ENCODE results near the gene FANCD2OS. TPM values are rescaled to one million over a fixed set of nuclear protein-coding genes. Genes with fewer than 3 reads are reported as not detected.
"Not testable (repeated sequence)": the region's sequence is repeated elsewhere in the genome, so short reads cannot be mapped to it uniquely, and the experiment has no call there.

The FANCD2OS gene
- polyA plus RNA-seq, 1 experiment = not detected

DNA sequence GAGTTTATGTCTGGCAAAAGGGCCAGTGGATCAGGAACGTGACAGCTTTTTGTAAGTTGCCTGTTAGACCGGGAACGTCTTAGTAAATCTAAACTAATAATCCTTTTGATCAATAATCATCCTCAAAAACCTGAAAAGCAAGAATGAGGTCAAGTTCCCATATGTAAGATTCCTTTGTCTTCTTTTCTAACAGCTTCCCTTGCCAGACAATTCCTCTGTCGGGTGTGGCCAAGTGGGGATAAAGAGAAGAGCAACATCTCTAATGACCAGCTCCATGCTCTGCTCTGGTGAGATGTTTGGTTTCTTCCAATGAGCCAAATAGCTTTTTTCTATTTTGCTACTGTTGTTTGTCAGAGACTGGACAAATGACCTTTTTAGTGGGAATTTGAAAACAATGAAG is 19.8 kb downstream of the FANCD2OS start:
- H3K4me3 ChIP-seq (ENCODE audit: low read depth, low read length) = no peak overlapping the region
- DNase-seq (ENCODE audit: low read depth, low spot score) = no peak
- no peaks in the 10 kb centered on the region for H3K9me3 ChIP-seq (ENCODE audit: control insufficient read depth, insufficient read depth, low read length)
- H3K27ac ChIP-seq (ENCODE audit: low read depth, low read length) = no peak overlapping the region
- no peaks in the 10 kb centered on the region for H3K27me3 ChIP-seq (ENCODE audit: control insufficient read depth, insufficient read depth, low read length)
- ChIA-PET POLR2A (no interaction called here), CTCF (no interaction called here)
- TF ChIP-seq, protein P1, sequence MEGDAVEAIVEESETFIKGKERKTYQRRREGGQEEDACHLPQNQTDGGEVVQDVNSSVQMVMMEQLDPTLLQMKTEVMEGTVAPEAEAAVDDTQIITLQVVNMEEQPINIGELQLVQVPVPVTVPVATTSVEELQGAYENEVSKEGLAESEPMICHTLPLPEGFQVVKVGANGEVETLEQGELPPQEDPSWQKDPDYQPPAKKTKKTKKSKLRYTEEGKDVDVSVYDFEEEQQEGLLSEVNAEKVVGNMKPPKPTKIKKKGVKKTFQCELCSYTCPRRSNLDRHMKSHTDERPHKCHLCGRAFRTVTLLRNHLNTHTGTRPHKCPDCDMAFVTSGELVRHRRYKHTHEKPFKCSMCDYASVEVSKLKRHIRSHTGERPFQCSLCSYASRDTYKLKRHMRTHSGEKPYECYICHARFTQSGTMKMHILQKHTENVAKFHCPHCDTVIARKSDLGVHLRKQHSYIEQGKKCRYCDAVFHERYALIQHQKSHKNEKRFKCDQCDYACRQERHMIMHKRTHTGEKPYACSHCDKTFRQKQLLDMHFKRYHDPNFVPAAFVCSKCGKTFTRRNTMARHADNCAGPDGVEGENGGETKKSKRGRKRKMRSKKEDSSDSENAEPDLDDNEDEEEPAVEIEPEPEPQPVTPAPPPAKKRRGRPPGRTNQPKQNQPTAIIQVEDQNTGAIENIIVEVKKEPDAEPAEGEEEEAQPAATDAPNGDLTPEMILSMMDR (IDR thresholded peaks at IDR 0.05; ENCODE audit: low read depth, low read length) = no peak

DNA sequence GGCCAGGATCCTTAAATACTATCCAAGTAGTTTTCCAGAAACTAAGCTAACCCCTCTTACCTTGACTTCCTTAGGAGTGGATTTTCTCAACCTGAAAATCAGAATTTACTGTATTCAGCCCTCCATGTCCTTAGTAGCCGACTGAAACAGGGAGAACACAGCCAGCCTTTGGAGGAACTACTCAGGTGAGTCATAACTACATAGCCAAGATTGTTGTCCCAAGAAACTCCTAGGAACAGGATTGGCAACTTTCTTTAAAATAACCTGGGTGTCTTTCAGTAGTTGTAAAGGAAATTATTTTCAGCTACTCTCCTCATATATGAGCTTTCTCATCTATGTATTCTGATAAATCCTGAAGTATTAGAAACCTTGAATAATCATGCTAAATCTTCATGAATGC is 22.3 kb downstream of the FANCD2OS start:
- Histone ChIP-seq H3K27ac (ENCODE audit: low read depth, low read length) (no peak overlapping the region), H3K27me3 (ENCODE audit: control insufficient read depth, insufficient read depth, low read length) (no peaks in the 10 kb centered on the region), H3K4me3 (ENCODE audit: low read depth, low read length) (no peak overlapping the region), H3K9me3 (ENCODE audit: control insufficient read depth, insufficient read depth, low read length) (no peaks in the 10 kb centered on the region)
- TF ChIP-seq, protein P1 (IDR thresholded peaks at IDR 0.05; ENCODE audit: low read depth, low read length) = no peak
- ChIA-PET CTCF (no interaction called here), POLR2A (interaction anchor here (1.6 kb wide), 1 partner anchor 56 kb away, joined by 3 read pairs; the partner anchor contains the start of gene VHL)
- DNase-seq (ENCODE audit: low read depth, low spot score) = no peak

DNA sequence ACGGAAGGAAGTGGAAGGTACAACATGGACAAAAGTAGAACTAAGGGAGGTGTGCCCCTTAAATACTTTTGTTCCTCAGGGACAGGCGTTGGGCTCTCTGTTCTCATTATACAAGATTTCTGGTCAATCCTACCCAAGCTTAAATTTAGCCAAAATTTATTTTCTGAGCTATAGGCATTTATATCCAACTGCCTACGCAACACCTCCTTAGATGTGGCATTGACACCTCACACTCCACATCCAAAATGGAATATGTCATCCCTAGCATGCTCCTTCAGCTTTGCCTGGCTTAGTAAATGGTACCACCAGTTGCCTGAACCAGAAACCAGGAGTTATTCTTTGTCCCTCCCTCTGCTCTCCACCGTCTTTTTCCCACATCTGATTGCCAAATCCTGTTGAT is 26.2 kb downstream of the FANCD2OS start:
- CTCF ChIA-PET = no interaction called here
- H3K27me3 ChIP-seq (ENCODE audit: control insufficient read depth, insufficient read depth, low read length) = no peaks in the 10 kb centered on the region
- DNase-seq (ENCODE audit: low read depth, low spot score) = no peak
- H3K4me3 ChIP-seq (ENCODE audit: low read depth, low read length) = no peak overlapping the region
- TF ChIP-seq, protein P1 (IDR thresholded peaks at IDR 0.05; ENCODE audit: low read depth, low read length) = no peak
- POLR2A ChIA-PET = no interaction called here
- H3K27ac ChIP-seq (ENCODE audit: low read depth, low read length) = no peak overlapping the region
- H3K9me3 ChIP-seq (ENCODE audit: control insufficient read depth, insufficient read depth, low read length) = no peaks in the 10 kb centered on the region

DNA sequence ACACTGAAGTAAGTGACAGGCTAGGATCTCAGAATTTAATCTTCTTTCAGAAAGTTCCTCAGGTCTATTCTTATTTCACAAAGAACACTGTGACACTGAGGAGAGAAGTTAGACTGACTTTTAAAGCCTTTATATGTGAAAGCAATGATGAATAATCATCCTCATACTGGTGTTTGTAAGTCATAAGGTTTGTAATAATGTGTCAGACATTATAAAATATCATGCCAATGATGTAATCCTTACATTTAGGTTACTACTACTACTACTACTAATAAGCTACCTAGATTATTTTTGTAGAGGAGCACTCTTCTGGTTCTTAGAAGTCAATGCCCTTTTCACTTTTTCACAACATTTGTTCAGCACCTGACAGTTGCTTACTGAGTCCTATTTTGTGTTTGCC is 33.4 kb downstream of the FANCD2OS start:
- CTCF ChIA-PET = no interaction called here
- TF ChIP-seq, protein P1 (IDR thresholded peaks at IDR 0.05; ENCODE audit: low read depth, low read length) = no peak
- no peaks in the 10 kb centered on the region for H3K27me3 ChIP-seq (ENCODE audit: control insufficient read depth, insufficient read depth, low read length)
- H3K4me3 ChIP-seq (ENCODE audit: low read depth, low read length) = no peak overlapping the region
- POLR2A ChIA-PET = interaction anchor here (0.6 kb wide), 1 partner anchor 72 kb away, joined by 5 read pairs; no protein-coding TSS in a partner anchor
- H3K27ac ChIP-seq (ENCODE audit: low read depth, low read length) = no peak overlapping the region
- H3K9me3 ChIP-seq (ENCODE audit: control insufficient read depth, insufficient read depth, low read length) = no peaks in the 10 kb centered on the region
- DNase-seq (ENCODE audit: low read depth, low spot score) = no peak

DNA sequence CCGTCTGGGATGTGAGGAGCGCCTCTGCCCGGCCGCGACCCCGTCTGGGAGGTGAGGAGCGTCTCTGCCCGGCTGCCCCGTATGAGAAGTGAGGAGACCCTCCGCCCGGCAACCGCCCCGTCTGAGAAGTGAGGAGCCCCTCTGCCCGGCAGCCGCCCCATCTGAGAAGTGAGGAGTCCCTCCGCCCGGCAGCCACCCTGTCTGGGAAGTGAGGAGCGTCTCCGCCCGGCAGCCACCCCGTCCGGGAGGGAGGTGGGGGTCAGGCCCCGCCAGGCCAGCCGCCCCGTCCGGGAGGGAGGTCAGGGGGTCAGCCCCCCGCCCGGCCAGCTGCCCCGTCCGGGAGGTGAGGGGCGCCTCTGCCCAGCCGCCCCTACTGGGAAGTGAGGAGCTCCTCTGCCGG is 38.0 kb downstream of the FANCD2OS start:
- CTCF ChIA-PET = not testable (repeated sequence)

DNA sequence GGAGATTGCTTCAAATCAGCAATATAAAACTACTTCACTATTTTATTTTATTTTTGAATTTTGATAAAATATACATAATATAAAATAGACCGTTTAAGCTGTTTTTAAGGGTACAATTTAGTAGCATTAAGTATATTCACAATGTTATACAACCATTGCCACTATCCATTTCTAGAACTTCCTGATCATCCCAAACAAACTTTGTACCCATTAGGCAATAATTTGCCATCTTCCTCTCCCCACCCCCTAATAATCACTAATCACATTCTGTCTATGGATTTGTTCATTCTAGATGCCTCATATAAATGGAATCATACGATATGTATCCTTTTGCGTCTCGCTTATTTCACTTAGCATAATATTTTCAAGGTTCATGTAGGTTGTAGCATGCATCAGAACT is 53.0 kb downstream of the FANCD2OS start:
- TF ChIP-seq, protein P1 (IDR thresholded peaks at IDR 0.05; ENCODE audit: low read depth, low read length) = no peak
- no peaks in the 10 kb centered on the region for H3K27me3 ChIP-seq (ENCODE audit: control insufficient read depth, insufficient read depth, low read length)
- no peak overlapping the region for H3K4me3 ChIP-seq (ENCODE audit: low read depth, low read length)
- no peak overlapping the region for H3K27ac ChIP-seq (ENCODE audit: low read depth, low read length)
- ChIA-PET CTCF (interaction anchor here (0.6 kb wide), 1 partner anchor 46 kb away, joined by 3 read pairs; no protein-coding TSS in a partner anchor), POLR2A (no interaction called here)
- H3K9me3 ChIP-seq (ENCODE audit: control insufficient read depth, insufficient read depth, low read length) = no peaks in the 10 kb centered on the region
- DNase-seq (ENCODE audit: low read depth, low spot score) = no peak

More for the DNA sequence above, 38.0 kb downstream of the FANCD2OS start:
- DNase-seq (ENCODE audit: low read depth, low spot score); H3K27me3 ChIP-seq (ENCODE audit: control insufficient read depth, insufficient read depth, low read length); H3K9me3 ChIP-seq (ENCODE audit: control insufficient read depth, insufficient read depth, low read length); H3K27ac ChIP-seq (ENCODE audit: low read depth, low read length); POLR2A ChIA-PET; H3K4me3 ChIP-seq (ENCODE audit: low read depth, low read length): not testable (repeated sequence)

Data from AG04450 (cell line).